MCF 10A (cell line): ENCODE measurements around the gene C21orf58. TPM values are rescaled to one million over a fixed set of nuclear protein-coding genes. Genes with fewer than 3 reads are reported as not detected.

Experiments used
- BruUV-seq: library from RNA; stranded (reverse); fragments of 400-500 nt; replicated peaks from 2 replicates; lab custom pipeline; 2021; lab: Mats Ljungman, UMichigan
- CTCF ChIA-PET: fragments of 300-600 bp; sonication (Branson Sonifier 250); formaldehyde crosslinking; extraction: SDS; loops from one replicate; lab custom pipeline; 2021; ENCODE audit warnings: antibody characterized with exemption, inconsistent platforms; lab: Yijun Ruan, JAX
- POLR2A ChIA-PET: fragments of 300-600, 350-650 bp; sonication (Branson Sonifier 250); formaldehyde crosslinking; extraction: SDS; loops from one replicate; lab custom pipeline; 2020; ENCODE audit warnings: antibody characterized with exemption, inconsistent platforms; lab: Yijun Ruan, JAX
- DNase-seq: peaks from one replicate; pipeline ENCODE4 v3.0.0-alpha.2; 2018; ENCODE audit not compliant: unreplicated experiment
- H3K27ac Mint-ChIP-seq: one replicate; pipeline ENCODE4 v1.8.0; 2022; ENCODE audit warnings: mild to moderate bottlenecking, low read depth, mixed read lengths; ENCODE audit not compliant: unreplicated experiment
- H3K27me3 Mint-ChIP-seq: one replicate; pipeline ENCODE4 v1.8.0; 2022; ENCODE audit warnings: mixed read lengths; ENCODE audit not compliant: insufficient read depth, unreplicated experiment
- H3K36me3 Mint-ChIP-seq: one replicate; pipeline ENCODE4 v1.8.0; 2022; ENCODE audit warnings: mild to moderate bottlenecking, moderate library complexity, mixed read lengths; ENCODE audit not compliant: insufficient read depth, unreplicated experiment
- H3K4me1 Mint-ChIP-seq: one replicate; pipeline ENCODE4 v1.8.0; 2022; ENCODE audit warnings: mixed read lengths; ENCODE audit not compliant: insufficient read depth, unreplicated experiment
- H3K4me3 Mint-ChIP-seq: one replicate; pipeline ENCODE4 v1.8.0; 2022; ENCODE audit warnings: mild to moderate bottlenecking, moderate library complexity, mixed read lengths; ENCODE audit not compliant: unreplicated experiment
- H3K9me3 Mint-ChIP-seq: one replicate; pipeline ENCODE4 v1.8.0; 2022; ENCODE audit warnings: mixed read lengths; ENCODE audit not compliant: unreplicated experiment
- intact Hi-C: fragments of 100-400 bp; cut with micrococcal nuclease; formaldehyde crosslinking; loops from 2 replicates; pipeline ENCODE4 v1.14.1; 2022
- total RNA-seq: library from RNA; stranded (reverse); gene quantifications from 2 replicates; pipeline ENCODE4 v1.2.3, GENCODE V29; 2022
- TF ChIP-seq, protein P1 (sequence below): fragments of 200-600 bp; IDR thresholded peaks from one replicate; pipeline ENCODE4 v1.8.0; 2022; ENCODE audit warnings: antibody characterized with exemption, mild to moderate bottlenecking; ENCODE audit not compliant: unreplicated experiment

The C21orf58 gene
- total RNA-seq, 1 experiment from 2014 or later: 7.8 TPM

GRCh38 chr21:46301759-46302158 lies 21.9 kb downstream of the C21orf58 start:
- H3K27me3 Mint-ChIP-seq: no peaks in the 10 kb centered on the region
- no peaks in the 10 kb centered on the region for H3K4me1 Mint-ChIP-seq
- POLR2A ChIA-PET: interaction anchor here (1.0 kb wide), 1 partner anchor 21 kb away, joined by 5 read pairs; no protein-coding TSS in a partner anchor
- no peak overlapping the region for H3K27ac Mint-ChIP-seq
- DNase-seq: no peak
- TF ChIP-seq, protein P1, sequence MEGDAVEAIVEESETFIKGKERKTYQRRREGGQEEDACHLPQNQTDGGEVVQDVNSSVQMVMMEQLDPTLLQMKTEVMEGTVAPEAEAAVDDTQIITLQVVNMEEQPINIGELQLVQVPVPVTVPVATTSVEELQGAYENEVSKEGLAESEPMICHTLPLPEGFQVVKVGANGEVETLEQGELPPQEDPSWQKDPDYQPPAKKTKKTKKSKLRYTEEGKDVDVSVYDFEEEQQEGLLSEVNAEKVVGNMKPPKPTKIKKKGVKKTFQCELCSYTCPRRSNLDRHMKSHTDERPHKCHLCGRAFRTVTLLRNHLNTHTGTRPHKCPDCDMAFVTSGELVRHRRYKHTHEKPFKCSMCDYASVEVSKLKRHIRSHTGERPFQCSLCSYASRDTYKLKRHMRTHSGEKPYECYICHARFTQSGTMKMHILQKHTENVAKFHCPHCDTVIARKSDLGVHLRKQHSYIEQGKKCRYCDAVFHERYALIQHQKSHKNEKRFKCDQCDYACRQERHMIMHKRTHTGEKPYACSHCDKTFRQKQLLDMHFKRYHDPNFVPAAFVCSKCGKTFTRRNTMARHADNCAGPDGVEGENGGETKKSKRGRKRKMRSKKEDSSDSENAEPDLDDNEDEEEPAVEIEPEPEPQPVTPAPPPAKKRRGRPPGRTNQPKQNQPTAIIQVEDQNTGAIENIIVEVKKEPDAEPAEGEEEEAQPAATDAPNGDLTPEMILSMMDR: no peak
- no TSS peak for BruUV-seq
- peaks cover 31% of the 10 kb centered on the region for H3K36me3 Mint-ChIP-seq
- intact Hi-C loops: no loop called here
- no peaks in the 10 kb centered on the region for H3K9me3 Mint-ChIP-seq
- no peak overlapping the region for H3K4me3 Mint-ChIP-seq
- CTCF ChIA-PET: no interaction called here

GRCh38 chr21:46299167-46299566 lies 24.5 kb downstream of the C21orf58 start:
- TF ChIP-seq, protein P1: no peak
- Mint-ChIP-seq H3K36me3 (peaks cover 21% of the 10 kb centered on the region), H3K9me3 (no peaks in the 10 kb centered on the region), H3K27me3 (no peaks in the 10 kb centered on the region), H3K27ac (no peak overlapping the region), H3K4me1 (peaks cover 8% of the 10 kb centered on the region), H3K4me3 (no peak overlapping the region)
- CTCF ChIA-PET: interaction anchor here (0.6 kb wide), 1 partner anchor 156 kb away, joined by 3 read pairs; no protein-coding TSS in a partner anchor
- intact Hi-C loops: no loop called here
- POLR2A ChIA-PET: no interaction called here
- no TSS peak for BruUV-seq
- DNase-seq: no peak

- Mint-ChIP-seq H3K4me1 (peaks cover 8% of the 10 kb centered on the region), H3K27me3 (no peaks in the 10 kb centered on the region), H3K27ac (no peak overlapping the region), H3K4me3 (no peak overlapping the region), H3K9me3 (no peaks in the 10 kb centered on the region), H3K36me3 (peaks cover 14% of the 10 kb centered on the region)
- TF ChIP-seq, protein P1: no peak
- intact Hi-C loops: no loop called here
- no TSS peak for BruUV-seq
- ChIA-PET POLR2A (no interaction called here), CTCF (no interaction called here)
- DNase-seq: no peak
Observed at GRCh38 chr21:46297338-46298271, 26.1 kb downstream of the C21orf58 start.

DNA sequence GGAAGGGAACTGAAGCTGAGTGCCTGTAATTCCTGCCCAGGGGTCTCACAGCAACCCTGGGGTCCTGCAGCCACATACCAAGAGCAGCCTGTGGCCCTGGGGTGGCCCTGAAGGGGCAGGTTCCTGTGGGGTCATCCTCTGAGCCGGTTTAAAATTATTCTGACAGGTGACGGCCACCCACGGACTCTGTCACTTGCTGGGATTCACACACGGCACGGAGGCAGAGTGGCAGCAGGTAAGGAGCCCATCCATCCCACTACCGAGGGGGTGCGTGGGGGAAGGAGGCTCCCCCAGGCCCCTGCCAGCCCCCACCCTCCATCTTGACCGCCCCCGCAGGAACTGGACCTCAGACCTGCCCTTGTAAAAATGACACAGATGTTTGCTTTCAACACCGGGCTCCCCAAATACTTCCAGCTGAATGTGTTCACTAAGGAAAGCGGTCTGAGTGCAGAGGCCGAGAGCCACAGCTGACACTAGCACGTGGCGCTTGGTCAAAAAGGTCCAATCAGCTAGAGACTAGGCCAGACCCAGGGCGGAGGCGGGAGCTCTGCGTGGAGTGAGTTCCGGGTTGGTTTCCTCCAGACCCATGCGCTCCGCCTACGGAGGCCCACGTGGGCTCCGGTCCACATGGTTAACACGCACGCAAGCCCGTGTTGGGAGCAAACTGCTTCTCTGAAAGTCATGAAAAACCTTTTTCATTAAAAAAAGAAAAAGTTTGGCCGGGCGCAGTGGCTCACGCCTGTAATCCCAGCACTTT lies 27.5 kb downstream of the C21orf58 start:
- ChIA-PET POLR2A (interaction anchor here (0.8 kb wide), 1 partner anchor 27 kb away, joined by 4 read pairs; no protein-coding TSS in a partner anchor), CTCF (no interaction called here)
- Mint-ChIP-seq H3K36me3 (peaks cover 19% of the 10 kb centered on the region), H3K4me1 (peaks cover 8% of the 10 kb centered on the region), H3K27me3 (no peaks in the 10 kb centered on the region), H3K27ac (no peak overlapping the region), H3K4me3 (no peak overlapping the region), H3K9me3 (no peaks in the 10 kb centered on the region)
- DNase-seq: no peak
- intact Hi-C loops: no loop called here
- TF ChIP-seq, protein P1: no peak
- BruUV-seq: no TSS peak
